ENCODE results near the gene SNRNP25. TPM values are rescaled to one million over a fixed set of nuclear protein-coding genes. Genes with fewer than 3 reads are reported as not detected.

The SNRNP25 gene
- total and polyA plus RNA-seq, 2 of the 8 experiments (the other 6 are each of a cell fraction or from before 2014, with no cell fraction given): 53.0 to 58.4 TPM

GRCh38 chr16:86483-86952 lies 32.9 kb downstream of the SNRNP25 start:
- H3K4me1 ChIP-seq (replicated peaks in 1 of 4; ENCODE audit: control insufficient read depth in 3 of 4, insufficient read depth in 4 of 4, low read length in 3 of 4): peaks cover 0 to 8% (median 2%) of the 10 kb centered on the region in 4 experiments; a peak in 5 of 7 replicates
- no peaks in the 10 kb centered on the region for H3K9me3 ChIP-seq (ENCODE audit: insufficient read depth in 2 of 2, low read depth in 1 of 2, low read length in 1 of 2)
- peaks cover 7 to 13% (median 11%) of the 10 kb centered on the region in 4 experiments; a peak in 7 of 8 replicates for H3K36me3 ChIP-seq (ENCODE audit: control insufficient read depth in 2 of 4, insufficient read depth in 4 of 4, low read length in 3 of 4)
- H3K27me3 ChIP-seq (replicated peaks in 1 of 4; ENCODE audit: control insufficient read depth in 3 of 4, extremely low read depth in 1 of 4, insufficient read depth in 3 of 4, low read length in 3 of 4): no peaks in the 10 kb centered on the region
- no peak overlapping the region for H3K4me2 ChIP-seq (ENCODE audit: insufficient read depth in 1 of 2, low read depth in 2 of 2, low read length in 2 of 2)
- no peak overlapping the region for H2BK120ac ChIP-seq (replicated peaks; ENCODE audit: low read depth, low read length)
- H3K79me2 ChIP-seq (ENCODE audit: control insufficient read depth in 1 of 2, insufficient read depth in 2 of 2, low read length in 2 of 2): no peaks in the 10 kb centered on the region
- H2BK12ac ChIP-seq (ENCODE audit: low read depth, low read length): no peak overlapping the region
- H2BK15ac ChIP-seq (ENCODE audit: low read length): no peak overlapping the region
- no peak overlapping the region for H3K56ac ChIP-seq (replicated peaks; ENCODE audit: insufficient read length, low read depth, low read length)
- H2AK5ac ChIP-seq (ENCODE audit: low read depth, low read length): no peak overlapping the region
- H3K27ac ChIP-seq (ENCODE audit: low read depth, low read length): no peak overlapping the region
- H3K4me3 ChIP-seq (ENCODE audit: extremely low read depth in 1 of 4, insufficient read depth in 2 of 4, low read depth in 3 of 4, low read length in 4 of 4): no peak overlapping the region
- no peak overlapping the region for H4K8ac ChIP-seq (ENCODE audit: extremely low read depth, insufficient read depth, low read length)
- WGBS, 2 experiments (ENCODE audit: extremely low coverage in 1 of 2, insufficient coverage in 1 of 2, insufficient read length in 1 of 2, insufficient replicate concordance in 2 of 2, low coverage in 1 of 2, low lambda C conversion rate in 2 of 2, missing lambda C conversion rate in 1 of 2): 97% methylated on average over 22 of the region's 23 CpGs; no CpG with 5 or more reads in 1 of the 2 experiments
- H4K5ac ChIP-seq (ENCODE audit: insufficient read length, low read depth, low read length): no peak overlapping the region
- DNase-seq (ENCODE audit: low read depth in 1 of 2, low spot score in 2 of 2) (no peak), FAIRE-seq (no peak)
- no peak overlapping the region for H2BK20ac ChIP-seq (ENCODE audit: low read length)
- no peak overlapping the region for H3K18ac ChIP-seq (ENCODE audit: extremely low read depth, low read length)
- no peaks in the 10 kb centered on the region for H3K79me1 ChIP-seq (ENCODE audit: low read depth, low read length)
- no peaks in the 10 kb centered on the region for H3K23me2 ChIP-seq (ENCODE audit: low read depth, low read length)
- no peak overlapping the region for H3K14ac ChIP-seq (ENCODE audit: insufficient read length)
- no peak overlapping the region for H4K91ac ChIP-seq (replicated peaks; ENCODE audit: insufficient read length, low read length)
- no peak overlapping the region for H3K9ac ChIP-seq (replicated peaks in 1 of 4; ENCODE audit: extremely low read depth in 1 of 4, low read depth in 3 of 4, low read length in 3 of 4)
- H3K4ac ChIP-seq (replicated peaks; ENCODE audit: insufficient read length, low read depth, low read length): no peak overlapping the region
- no peak overlapping the region; the same call in 1 of the 2 replicates for H2BK5ac ChIP-seq (ENCODE audit: low read depth, low read length)
- ChIA-PET CTCF (ENCODE audit: partially characterized antibody) (interaction anchor here (0.9 to 25.7 kb wide), 4 partner anchors 9 to 25 kb away, joined by 3 to 856 read pairs (median 45); partner anchors contain the start of gene RHBDF1), POLR2A (ENCODE audit: partially characterized antibody) (interaction anchor here (1.4 to 1.8 kb wide), 4 partner anchors 12 to 40 kb away, joined by 3 to 5 read pairs (median 4); no protein-coding TSS in a partner anchor)
- H4K20me1 ChIP-seq (replicated peaks in 1 of 2; ENCODE audit: control insufficient read depth in 1 of 2, insufficient read depth in 2 of 2, low read length in 2 of 2): peaks cover 7 to 13% of the 10 kb centered on the region in 2 experiments
- no peak overlapping the region for H3K23ac ChIP-seq (ENCODE audit: insufficient read length)
- H2AFZ ChIP-seq (ENCODE audit: low read length): no peak overlapping the region
- TF ChIP-seq KDM4A (IDR thresholded peaks at IDR 0.05; ENCODE audit: low read depth, low read length, severe bottlenecking) (no peak), ASH2L (IDR thresholded peaks at IDR 0.05; ENCODE audit: low read length) (no peak), CBX8 (IDR thresholded peaks at IDR 0.05; ENCODE audit: borderline replicate concordance, low read depth, low read length) (no peak), GABPA (IDR thresholded peaks at IDR 0.05; ENCODE audit: borderline replicate concordance, insufficient read depth, low read length) (no peak), BACH1 (IDR thresholded peaks at IDR 0.05; ENCODE audit: low read length) (no peak), KDM1A (IDR thresholded peaks at IDR 0.05; ENCODE audit: borderline replicate concordance, low read length) (no peak), ZNF274 (IDR thresholded peaks at IDR 0.05; ENCODE audit: borderline replicate concordance, extremely low read depth, low read length) (no peak), RNF2 (IDR thresholded peaks at IDR 0.05; ENCODE audit: borderline replicate concordance, low read depth, low read length, missing control alignments, poor library complexity, severe bottlenecking) (no peak), CREB1 (IDR thresholded peaks at IDR 0.05) (no peak), BRCA1 (IDR thresholded peaks at IDR 0.05; ENCODE audit: low read depth, low read length) (no peak), ATF2 (IDR thresholded peaks at IDR 0.05; ENCODE audit: low read length) (no peak)
